Osteoblast (primary cell): ENCODE measurements around the gene RYR2. TPM values are rescaled to one million over a fixed set of nuclear protein-coding genes. Genes with fewer than 3 reads are reported as not detected.

ENCODE experiments used
- DNase-seq: peaks from one replicate; pipeline ENCODE4 v3.0.0; 2011; ENCODE audit warnings: low spot score, mixed read lengths; ENCODE audit not compliant: insufficient read length; ENCODE audit errors: missing footprints
- H2AFZ ChIP-seq: 2 replicates; pipeline ENCODE4 v1.6.0; 2011; ENCODE audit warnings: mild to moderate bottlenecking, low read length
- H3K27ac ChIP-seq: 2 replicates; pipeline ENCODE4 v1.5.1; 2011; ENCODE audit warnings: mild to moderate bottlenecking, low read depth, low read length, moderate library complexity
- H3K27me3 ChIP-seq: 2 replicates; pipeline ENCODE4 v1.6.0; 2012; ENCODE audit warnings: mild to moderate bottlenecking, control low read depth, inconsistent platforms, low read length, moderate library complexity; ENCODE audit not compliant: insufficient read depth
- H3K36me3 ChIP-seq: 2 replicates; pipeline ENCODE4 v1.5.1; 2011; ENCODE audit warnings: mild to moderate bottlenecking, low read length, control low read depth, moderate library complexity; ENCODE audit not compliant: insufficient read depth
- H3K4me1 ChIP-seq: 2 replicates; pipeline ENCODE4 v1.5.1; 2011; ENCODE audit warnings: mild to moderate bottlenecking, low read length, control low read depth, moderate library complexity; ENCODE audit not compliant: insufficient read depth
- H3K4me2 ChIP-seq: 2 replicates; pipeline ENCODE4 v1.6.0; 2011; ENCODE audit warnings: mild to moderate bottlenecking, low read length; ENCODE audit not compliant: insufficient read depth
- H3K4me3 ChIP-seq: fragments of 200-600 bp; sonication (generic); 3 replicates; pipeline ENCODE4 v1.5.1; 2012; ENCODE audit warnings: mild to moderate bottlenecking, low read length, inconsistent platforms; ENCODE audit not compliant: insufficient read depth
- H3K79me2 ChIP-seq: 2 replicates; pipeline ENCODE4 v1.6.0; 2012; ENCODE audit warnings: mild to moderate bottlenecking, low read length, control low read depth, inconsistent platforms; ENCODE audit not compliant: insufficient read depth
- H3K9me3 ChIP-seq: 2 replicates; pipeline ENCODE4 v1.5.1; 2011; ENCODE audit warnings: low read depth, low read length, control low read depth
- H4K20me1 ChIP-seq: 2 replicates; pipeline ENCODE4 v1.6.0; 2012; ENCODE audit warnings: mild to moderate bottlenecking, low read length, control low read depth; ENCODE audit not compliant: insufficient read depth
- total RNA-seq: library from RNA; depleted of rRNA; stranded (reverse); fragments of >200 nt; gene quantifications from 2 replicates; pipeline ENCODE4 v1.2.3, GENCODE V29; 2012
- TF ChIP-seq, protein P1 (sequence below): IDR thresholded peaks from 2 replicates; pipeline ENCODE4 v1.5.1; 2011; ENCODE audit warnings: mild to moderate bottlenecking, low read depth, low read length, moderate library complexity; ENCODE audit errors: extremely low read depth

Gene RYR2
- total RNA-seq, 1 donor = not detected

DNA sequence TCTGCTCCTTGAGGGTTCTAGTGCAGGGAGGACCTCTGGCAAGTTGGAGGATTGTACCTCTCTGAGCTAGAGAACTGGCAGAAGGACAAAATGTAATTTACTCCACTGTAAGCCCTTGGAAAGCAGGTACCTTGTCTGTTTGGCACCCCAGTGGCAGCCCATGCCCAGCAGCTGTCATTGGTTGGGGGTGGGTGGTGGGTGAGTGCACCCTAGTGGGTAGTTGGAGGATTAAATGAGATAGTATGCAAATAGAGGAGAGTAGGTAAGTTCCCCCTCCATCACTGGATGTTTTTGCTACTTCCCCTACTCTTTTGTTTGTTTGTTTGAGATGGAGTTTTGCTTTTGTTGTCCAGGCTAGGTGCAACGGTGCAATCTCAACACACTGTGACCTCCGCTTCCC lies 69.8 kb downstream of the RYR2 start:
- no peak overlapping the region for H2AFZ ChIP-seq
- H4K20me1 ChIP-seq = no peaks in the 10 kb centered on the region
- H3K4me2 ChIP-seq = no peak overlapping the region
- no peaks in the 10 kb centered on the region for H3K27me3 ChIP-seq
- H3K9me3 ChIP-seq = peaks cover 2% of the 10 kb centered on the region
- H3K4me1 ChIP-seq = no peaks in the 10 kb centered on the region
- no peak overlapping the region for H3K4me3 ChIP-seq
- TF ChIP-seq, protein P1, sequence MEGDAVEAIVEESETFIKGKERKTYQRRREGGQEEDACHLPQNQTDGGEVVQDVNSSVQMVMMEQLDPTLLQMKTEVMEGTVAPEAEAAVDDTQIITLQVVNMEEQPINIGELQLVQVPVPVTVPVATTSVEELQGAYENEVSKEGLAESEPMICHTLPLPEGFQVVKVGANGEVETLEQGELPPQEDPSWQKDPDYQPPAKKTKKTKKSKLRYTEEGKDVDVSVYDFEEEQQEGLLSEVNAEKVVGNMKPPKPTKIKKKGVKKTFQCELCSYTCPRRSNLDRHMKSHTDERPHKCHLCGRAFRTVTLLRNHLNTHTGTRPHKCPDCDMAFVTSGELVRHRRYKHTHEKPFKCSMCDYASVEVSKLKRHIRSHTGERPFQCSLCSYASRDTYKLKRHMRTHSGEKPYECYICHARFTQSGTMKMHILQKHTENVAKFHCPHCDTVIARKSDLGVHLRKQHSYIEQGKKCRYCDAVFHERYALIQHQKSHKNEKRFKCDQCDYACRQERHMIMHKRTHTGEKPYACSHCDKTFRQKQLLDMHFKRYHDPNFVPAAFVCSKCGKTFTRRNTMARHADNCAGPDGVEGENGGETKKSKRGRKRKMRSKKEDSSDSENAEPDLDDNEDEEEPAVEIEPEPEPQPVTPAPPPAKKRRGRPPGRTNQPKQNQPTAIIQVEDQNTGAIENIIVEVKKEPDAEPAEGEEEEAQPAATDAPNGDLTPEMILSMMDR = no peak
- no peak for DNase-seq
- no peaks in the 10 kb centered on the region for H3K36me3 ChIP-seq
- H3K79me2 ChIP-seq = no peaks in the 10 kb centered on the region
- no peak overlapping the region for H3K27ac ChIP-seq

DNA sequence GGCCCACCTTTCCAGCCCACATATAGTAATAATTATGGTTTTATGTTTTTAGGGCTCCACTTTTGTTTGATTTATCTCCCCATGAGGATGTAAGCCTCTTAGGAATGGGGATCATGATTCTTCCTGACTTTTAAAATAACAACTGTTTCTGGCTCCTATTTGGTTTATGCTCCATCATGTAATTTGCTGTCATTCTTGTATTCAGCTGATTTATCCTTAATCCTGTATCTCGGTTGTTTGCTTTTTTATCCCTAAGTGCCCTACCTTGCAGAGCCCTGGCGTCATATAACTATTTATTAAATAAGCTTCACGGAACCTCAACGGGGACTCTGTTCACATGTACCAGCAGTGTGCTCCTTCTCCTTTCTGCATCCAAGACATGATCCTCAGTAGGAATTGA lies 70.7 kb downstream of the RYR2 start:
- TF ChIP-seq, protein P1 = no peak

DNA sequence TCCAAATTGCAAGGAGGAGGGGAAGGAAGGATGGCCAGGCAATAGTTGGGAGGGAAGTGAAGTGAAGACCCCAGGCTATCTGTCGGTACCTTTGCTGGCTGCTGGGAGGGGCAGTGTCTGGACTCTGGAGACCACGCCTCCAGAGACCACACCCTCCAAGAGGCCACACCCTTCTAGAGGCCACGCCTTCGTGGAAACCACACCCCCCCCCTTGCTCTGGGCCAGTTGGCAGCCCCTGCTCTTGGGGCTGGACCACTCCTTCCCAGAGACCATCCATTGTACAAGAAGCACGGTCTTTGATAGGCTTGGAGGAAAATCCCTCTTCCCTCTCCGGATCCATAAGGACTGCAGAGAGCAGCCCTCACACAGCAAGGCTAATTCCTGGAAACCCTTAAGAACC lies 73.1 kb downstream of the RYR2 start:
- Histone ChIP-seq H2AFZ (no peak overlapping the region), H3K9me3 (no peaks in the 10 kb centered on the region), H3K27me3 (no peaks in the 10 kb centered on the region), H3K4me2 (no peak overlapping the region), H3K27ac (no peak overlapping the region), H4K20me1 (no peaks in the 10 kb centered on the region), H3K36me3 (no peaks in the 10 kb centered on the region), H3K79me2 (no peaks in the 10 kb centered on the region), H3K4me3 (no peak overlapping the region), H3K4me1 (no peaks in the 10 kb centered on the region)
- DNase-seq = no peak
- TF ChIP-seq, protein P1 = no peak

More for the DNA sequence above, 70.7 kb downstream of the RYR2 start:
- no peaks in the 10 kb centered on the region for H3K79me2 ChIP-seq
- no peak for DNase-seq
- H3K4me3 ChIP-seq = no peak overlapping the region
- H2AFZ ChIP-seq = no peak overlapping the region
- H4K20me1 ChIP-seq = no peaks in the 10 kb centered on the region
- no peak overlapping the region for H3K27ac ChIP-seq
- H3K4me1 ChIP-seq = no peaks in the 10 kb centered on the region
- H3K4me2 ChIP-seq = no peak overlapping the region
- H3K9me3 ChIP-seq = peaks cover 2% of the 10 kb centered on the region
- no peaks in the 10 kb centered on the region for H3K27me3 ChIP-seq
- H3K36me3 ChIP-seq = no peaks in the 10 kb centered on the region

DNA sequence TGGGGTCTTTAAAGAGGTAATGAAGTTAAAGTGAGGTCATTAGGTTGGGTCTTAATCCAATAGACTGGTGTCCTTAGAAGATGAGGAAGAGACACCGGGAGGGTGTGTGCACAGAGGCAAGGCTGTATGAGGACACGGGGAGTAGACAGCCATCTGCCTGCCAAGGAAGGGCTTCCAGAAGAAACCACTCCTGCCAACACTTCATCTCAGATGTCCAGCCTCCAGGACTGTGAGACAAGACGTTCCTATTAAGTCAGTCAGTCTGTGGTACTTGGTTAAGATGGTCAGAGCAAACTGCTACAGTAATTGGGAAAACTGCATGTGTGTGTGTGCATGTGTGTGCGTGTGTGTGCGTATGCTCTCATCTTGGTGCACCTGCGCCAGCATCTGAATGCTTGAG lies 77.1 kb downstream of the RYR2 start:
- TF ChIP-seq, protein P1 = no peak
- Histone ChIP-seq H3K79me2 (no peaks in the 10 kb centered on the region), H3K36me3 (no peaks in the 10 kb centered on the region), H3K4me1 (no peaks in the 10 kb centered on the region), H3K27me3 (no peaks in the 10 kb centered on the region), H3K4me2 (no peak overlapping the region), H3K9me3 (no peaks in the 10 kb centered on the region), H3K27ac (no peak overlapping the region), H2AFZ (no peak overlapping the region), H4K20me1 (no peaks in the 10 kb centered on the region), H3K4me3 (no peak overlapping the region)
- DNase-seq = no peak
